B cell (primary cell): ENCODE measurements around the gene NFILZ. TPM values are rescaled to one million over a fixed set of nuclear protein-coding genes. Genes with fewer than 3 reads are reported as not detected.

ENCODE experiments used
- ATAC-seq: fragments of 200-7000 bp; cut with Tn5 transposase; one replicate; pipeline ENCODE4 v1.10.0; 2021; ENCODE audit warnings: low read depth, mild to moderate bottlenecking, moderate number of reproducible peaks, moderate library complexity
- CTCF ChIA-PET: fragments of 350-600 bp; sonication (Branson Sonifier 250); formaldehyde crosslinking; loops from one replicate; lab custom pipeline; 2021; ENCODE audit warnings: antibody characterized with exemption, inconsistent platforms; lab: Charles Lee
- POLR2A ChIA-PET: fragments of 350-600 bp; sonication (Branson Sonifier 250); formaldehyde crosslinking; loops from one replicate; lab custom pipeline; 2021; ENCODE audit warnings: antibody characterized with exemption; lab: Charles Lee
- DNase-seq: peaks from one replicate; pipeline ENCODE4 v3.0.0; 2013
- H2AFZ ChIP-seq: 2 replicates; pipeline ENCODE4 v1.6.1; 2012; ENCODE audit warnings: mild to moderate bottlenecking, low read depth, low read length; ENCODE audit not compliant: insufficient read depth, poor library complexity, severe bottlenecking
- H3K27ac ChIP-seq, 2 donors: 1 replicate in 1 of 2; 2 replicates in 1 of 2; pipeline ENCODE4 v1.5.1; 2012 to 2013; ENCODE audit warnings: low read length in 2 of 2, mild to moderate bottlenecking in 2 of 2, moderate library complexity in 1 of 2
- H3K27me3 ChIP-seq, 4 experiments: fragments of 200-600 bp in 1 of 4; sonication (generic) in 1 of 4; replicated peaks in 1 of 4; 1 replicate in 2 of 4; 2 replicates in 2 of 4; pipeline versions ENCODE4 v1.6.1 to v1.7.0; 2013 to 2016; ENCODE audit warnings: low read length in 3 of 4, mild to moderate bottlenecking in 2 of 4, mixed read lengths in 1 of 4, moderate library complexity in 1 of 4; ENCODE audit not compliant: insufficient read depth in 4 of 4, control insufficient read depth in 3 of 4; ENCODE audit errors: control extremely low read depth in 1 of 4
- H3K36me3 ChIP-seq, 2 experiments: replicated peaks in 1 of 2; 1 replicate in 1 of 2; 2 replicates in 1 of 2; pipeline versions ENCODE4 v1.6.1 to v1.7.1; 2013; ENCODE audit warnings: low read length in 1 of 2; ENCODE audit not compliant: insufficient read depth in 2 of 2, control insufficient read depth in 1 of 2; ENCODE audit errors: control extremely low read depth in 1 of 2, extremely low read depth in 1 of 2
- H3K4me1 ChIP-seq, 2 donors: fragments of 200-600 bp in 1 of 2; sonication (generic) in 1 of 2; 1 replicate in 1 of 2; 2 replicates in 1 of 2; pipeline versions ENCODE4 v1.5.1 to v1.6.1; 2013 to 2017; ENCODE audit warnings: low read length in 2 of 2; ENCODE audit not compliant: control insufficient read depth in 2 of 2, insufficient read depth in 2 of 2
- H3K4me2 ChIP-seq: replicated peaks from 2 replicates; pipeline ENCODE3; 2012; ENCODE audit warnings: mild to moderate bottlenecking, low read depth, low read length; ENCODE audit not compliant: poor library complexity, severe bottlenecking
- H3K4me3 ChIP-seq, 5 experiments: fragments of 200-600 bp in 1 of 5; sonication (generic) in 1 of 5; 1 replicate in 3 of 5; 2 replicates in 2 of 5; pipeline versions ENCODE4 v1.5.1 to v1.7.0; 2011 to 2016; ENCODE audit warnings: low read length in 4 of 5, mild to moderate bottlenecking in 4 of 5, low read depth in 2 of 5, control low read depth in 1 of 5, moderate library complexity in 1 of 5; ENCODE audit not compliant: insufficient read depth in 1 of 5; ENCODE audit errors: control extremely low read depth in 1 of 5, extremely low read depth in 1 of 5
- H3K79me2 ChIP-seq: fragments of 200-600 bp; sonication (generic); one replicate; pipeline ENCODE4 v1.6.0; 2016; ENCODE audit warnings: low read length; ENCODE audit not compliant: control insufficient read depth, insufficient read depth
- H3K9ac ChIP-seq: fragments of 200-600 bp; sonication (generic); 2 replicates; pipeline ENCODE4 v1.6.1; 2017; ENCODE audit warnings: mild to moderate bottlenecking, low read length, moderate library complexity
- H3K9me3 ChIP-seq, 3 donors: one replicate each; pipeline versions ENCODE4 v1.6.1 to v1.7.1; 2013; ENCODE audit warnings: low read length in 2 of 3; ENCODE audit not compliant: control insufficient read depth in 2 of 3, insufficient read depth in 1 of 3; ENCODE audit errors: control extremely low read depth in 1 of 3
- H4K20me1 ChIP-seq: 2 replicates; pipeline ENCODE4 v1.6.0; 2012; ENCODE audit warnings: mild to moderate bottlenecking, low read length; ENCODE audit not compliant: insufficient read depth, control insufficient read depth, poor library complexity, severe bottlenecking
- H3K27ac Mint-ChIP-seq: one replicate; pipeline ENCODE4 v1.8.0; 2021; ENCODE audit warnings: mixed read lengths
- H3K27me3 Mint-ChIP-seq: one replicate; pipeline ENCODE4 v1.8.0; 2021; ENCODE audit warnings: mixed read lengths
- H3K4me1 Mint-ChIP-seq: one replicate; pipeline ENCODE4 v1.8.0; 2021; ENCODE audit warnings: mixed read lengths
- H3K4me3 Mint-ChIP-seq: one replicate; pipeline ENCODE4 v1.8.0; 2021; ENCODE audit warnings: mixed read lengths
- H3K9me3 Mint-ChIP-seq: one replicate; pipeline ENCODE4 v1.8.0; 2022; ENCODE audit warnings: mixed read lengths; ENCODE audit not compliant: insufficient read depth
- EZH2 ChIP-seq: IDR thresholded peaks from 2 replicates; pipeline ENCODE4 v1.6.1; 2012; ENCODE audit warnings: borderline replicate concordance, low read depth, mild to moderate bottlenecking, moderate library complexity, low read length; ENCODE audit not compliant: insufficient read depth, poor library complexity, severe bottlenecking
- WGBS: methylation state at CpG from one replicate; pipeline ENCODE4 v1.1.5; 2013; ENCODE audit warnings: missing lambda C conversion rate; ENCODE audit not compliant: insufficient coverage; 5-methylcytosine and 5-hydroxymethylcytosine counted together
- intact Hi-C: fragments of 100-400 bp; cut with micrococcal nuclease; formaldehyde crosslinking; loops from one replicate; pipeline ENCODE4 v1.10.0; 2022
- polyA plus RNA-seq: library from polyadenylated mRNA; depleted of rRNA; stranded (reverse); fragments of >200 nt; gene quantifications from 2 replicates; pipeline ENCODE4 v1.2.3, GENCODE V29; 2012
- total RNA-seq, 2 donors: library from RNA; stranded (reverse); fragments of 120-200 nt in 1 of 2; gene quantifications; 1 replicate in 1 of 2; 2 replicates in 1 of 2; pipeline versions ENCODE4 v1.2.3 to v1.2.4, GENCODE V29; 2013 to 2022
- TF ChIP-seq, protein P1 (sequence below): fragments of 200-600 bp; IDR thresholded peaks from one replicate; pipeline ENCODE4 v1.8.0; 2022; ENCODE audit warnings: antibody characterized with exemption, mild to moderate bottlenecking

The NFILZ gene
- total and polyA plus RNA-seq, 2 donors (not counting 1 experiment from before 2014, with no cell fraction given) = not detected

GRCh38 chr19:8666814-8667405 lies 36.5 kb downstream of the NFILZ start:
- DNase-seq (no peak), ATAC-seq (no peak)
- intact Hi-C loops = no loop called here
- H3K36me3 ChIP-seq = no peaks in the 10 kb centered on the region
- peaks cover 3% of the 10 kb centered on the region for H3K9me3 Mint-ChIP-seq
- no peaks in the 10 kb centered on the region for H3K79me2 ChIP-seq
- peaks cover 38% of the 10 kb centered on the region for H3K4me1 Mint-ChIP-seq
- H2AFZ ChIP-seq = no peak overlapping the region
- peaks cover 3% of the 10 kb centered on the region for H3K27me3 Mint-ChIP-seq
- 47% methylated on average over 5 of the region's 9 CpGs for WGBS
- no peak overlapping the region for H3K4me3 Mint-ChIP-seq
- H3K4me2 ChIP-seq = no peak overlapping the region
- H3K9me3 ChIP-seq = peaks cover 0 to 5% (median 0%) of the 10 kb centered on the region in 3 donors
- H3K27me3 ChIP-seq = no peaks in the 10 kb centered on the region
- no peaks in the 10 kb centered on the region for H4K20me1 ChIP-seq
- no peak overlapping the region for H3K9ac ChIP-seq
- CTCF ChIA-PET = interaction anchor here (1.1 kb wide), 1 partner anchor 12 kb away, joined by 3 read pairs; no protein-coding TSS in a partner anchor
- H3K27ac ChIP-seq = no peak overlapping the region
- H3K4me1 ChIP-seq = peaks cover 31 to 33% of the 10 kb centered on the region in 2 donors
- no peak overlapping the region for H3K27ac Mint-ChIP-seq
- no peak overlapping the region for H3K4me3 ChIP-seq
- POLR2A ChIA-PET = no interaction called here
- TF ChIP-seq, protein P1, sequence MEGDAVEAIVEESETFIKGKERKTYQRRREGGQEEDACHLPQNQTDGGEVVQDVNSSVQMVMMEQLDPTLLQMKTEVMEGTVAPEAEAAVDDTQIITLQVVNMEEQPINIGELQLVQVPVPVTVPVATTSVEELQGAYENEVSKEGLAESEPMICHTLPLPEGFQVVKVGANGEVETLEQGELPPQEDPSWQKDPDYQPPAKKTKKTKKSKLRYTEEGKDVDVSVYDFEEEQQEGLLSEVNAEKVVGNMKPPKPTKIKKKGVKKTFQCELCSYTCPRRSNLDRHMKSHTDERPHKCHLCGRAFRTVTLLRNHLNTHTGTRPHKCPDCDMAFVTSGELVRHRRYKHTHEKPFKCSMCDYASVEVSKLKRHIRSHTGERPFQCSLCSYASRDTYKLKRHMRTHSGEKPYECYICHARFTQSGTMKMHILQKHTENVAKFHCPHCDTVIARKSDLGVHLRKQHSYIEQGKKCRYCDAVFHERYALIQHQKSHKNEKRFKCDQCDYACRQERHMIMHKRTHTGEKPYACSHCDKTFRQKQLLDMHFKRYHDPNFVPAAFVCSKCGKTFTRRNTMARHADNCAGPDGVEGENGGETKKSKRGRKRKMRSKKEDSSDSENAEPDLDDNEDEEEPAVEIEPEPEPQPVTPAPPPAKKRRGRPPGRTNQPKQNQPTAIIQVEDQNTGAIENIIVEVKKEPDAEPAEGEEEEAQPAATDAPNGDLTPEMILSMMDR = no peak

GRCh38 chr19:8673276-8673891 lies 43.0 kb downstream of the NFILZ start:
- peaks cover 5% of the 10 kb centered on the region for H3K9me3 Mint-ChIP-seq

More at GRCh38 chr19:8673276-8673891, 43.0 kb downstream of the NFILZ start:
- Histone ChIP-seq H3K4me1 (peaks cover 18% of the 10 kb centered on the region in 2 donors), H3K4me2 (no peak overlapping the region), H3K4me3 (no peak overlapping the region), H3K27me3 (no peaks in the 10 kb centered on the region), H3K9me3 (peaks cover 0 to 5% (median 0%) of the 10 kb centered on the region in 3 donors), H2AFZ (no peak overlapping the region), H4K20me1 (no peaks in the 10 kb centered on the region), H3K36me3 (no peaks in the 10 kb centered on the region), H3K9ac (no peak overlapping the region), H3K27ac (no peak overlapping the region), H3K79me2 (no peaks in the 10 kb centered on the region)
- Mint-ChIP-seq H3K4me1 (peaks cover 21% of the 10 kb centered on the region), H3K27me3 (peaks cover 11% of the 10 kb centered on the region), H3K4me3 (no peak overlapping the region), H3K27ac (no peak overlapping the region)
- ATAC-seq = no peak
- WGBS = 57% methylated on average over 6 of the region's 6 CpGs
- DNase-seq = no peak
- intact Hi-C loops = no loop called here
- POLR2A ChIA-PET = no interaction called here
- TF ChIP-seq, protein P1 = no peak
- no peak for TF ChIP-seq EZH2
- CTCF ChIA-PET = interaction anchor here (1.0 kb wide), 1 partner anchor 20 kb away, joined by 4 read pairs; no protein-coding TSS in a partner anchor
